RWPE2 (cell line): ENCODE results near the gene XAGE1A.
"Not testable (repeated sequence)": the region's sequence is repeated elsewhere in the genome, so short reads cannot be mapped to it uniquely, and the experiment has no call there.

Source experiments
- ATAC-seq: fragments of 200-7000 bp; cut with Tn5 transposase; 3 replicates; pipeline ENCODE4 v1.9.1; 2021; ENCODE audit warnings: low read depth
- DNase-seq: peaks from one replicate; pipeline ENCODE4 v3.0.0-alpha.2; 2020; ENCODE audit warnings: low spot score
- H3K27ac ChIP-seq: fragments of 450-650 bp; 2 replicates; pipeline ENCODE4 v1.5.1; 2017; ENCODE audit warnings: mild to moderate bottlenecking; ENCODE audit not compliant: poor library complexity, severe bottlenecking
- H3K27me3 ChIP-seq: fragments of 250-450 bp; sonication (Bioruptor Pico); 2 replicates; pipeline ENCODE4 v1.5.1; 2021; ENCODE audit warnings: mild to moderate bottlenecking, moderate library complexity; ENCODE audit not compliant: insufficient read depth, poor library complexity, severe bottlenecking
- H3K36me3 ChIP-seq: fragments of 250-450 bp; sonication (Bioruptor Pico); 2 replicates; pipeline ENCODE4 v1.5.1; 2020; ENCODE audit warnings: low read depth, mild to moderate bottlenecking, moderate library complexity
- H3K4me1 ChIP-seq: fragments of 250-450 bp; sonication (Bioruptor Pico); 2 replicates; pipeline ENCODE4 v1.5.1; 2021; ENCODE audit warnings: mild to moderate bottlenecking, moderate library complexity; ENCODE audit not compliant: insufficient read depth, poor library complexity, severe bottlenecking
- H3K4me3 ChIP-seq: fragments of 250-450 bp; sonication (Bioruptor Pico); 2 replicates; pipeline ENCODE4 v1.5.1; 2021; ENCODE audit warnings: mild to moderate bottlenecking, moderate library complexity; ENCODE audit not compliant: severe bottlenecking
- H3K9me3 ChIP-seq: fragments of 250-450 bp; sonication (Bioruptor Pico); 2 replicates; pipeline ENCODE4 v1.5.1; 2021; ENCODE audit warnings: mild to moderate bottlenecking, moderate library complexity; ENCODE audit not compliant: severe bottlenecking
- CTCF ChIP-seq: fragments of 450-650 bp; IDR thresholded peaks from one replicate; pipeline ENCODE4 v1.5.1; 2017; ENCODE audit warnings: mild to moderate bottlenecking, moderate library complexity; ENCODE audit not compliant: poor library complexity, severe bottlenecking

The XAGE1A gene

GRCh38 chrX:52544147-52544840, 48.7 kb downstream of the XAGE1A start:
- H3K4me1 ChIP-seq: no peaks in the 10 kb centered on the region
- no peaks in the 10 kb centered on the region for H3K9me3 ChIP-seq
- H3K27ac ChIP-seq: no peak overlapping the region
- DNase-seq: no peak
- no peaks in the 10 kb centered on the region for H3K27me3 ChIP-seq
- no peaks in the 10 kb centered on the region for H3K36me3 ChIP-seq
- TF ChIP-seq CTCF: no peak
- no peak for ATAC-seq
- no peak overlapping the region for H3K4me3 ChIP-seq

- not testable (repeated sequence) for DNase-seq, H3K4me3 ChIP-seq, H3K27ac ChIP-seq, H3K27me3 ChIP-seq, H3K9me3 ChIP-seq, ATAC-seq, H3K36me3 ChIP-seq, H3K4me1 ChIP-seq
Measured at GRCh38 chrX:52548769-52549168, 53.2 kb downstream of the XAGE1A start.
